CD8-positive, alpha-beta memory T cell (primary cell): ENCODE results near the gene SASH1. TPM values are rescaled to one million over a fixed set of nuclear protein-coding genes. Genes with fewer than 3 reads are reported as not detected.
A peak's percentile ranks its signal among the peaks of the same experiment; 100 is the strongest.

Experiments
- CTCF ChIA-PET: fragments of 350-600 bp; sonication (Branson Sonifier 250); formaldehyde crosslinking; loops from one replicate; lab custom pipeline; 2021; ENCODE audit warnings: antibody characterized with exemption; lab: Charles Lee
- POLR2A ChIA-PET: fragments of 350-600 bp; sonication (Branson Sonifier 250); formaldehyde crosslinking; loops from one replicate; lab custom pipeline; 2021; ENCODE audit warnings: antibody characterized with exemption; lab: Charles Lee
- DNase-seq, 5 donors: peaks; one replicate each; pipeline versions ENCODE4 v3.0.0 to v3.0.0-alpha.2; 2020 to 2022; ENCODE audit warnings: mixed read lengths in 1 of 5
- H3K27ac ChIP-seq: one replicate; pipeline ENCODE4 v1.7.0; 2013; ENCODE audit warnings: low read depth, mild to moderate bottlenecking, low read length, moderate library complexity
- H3K27me3 ChIP-seq: 2 replicates; pipeline ENCODE4 v1.7.0; 2013; ENCODE audit warnings: low read length, mild to moderate bottlenecking; ENCODE audit not compliant: insufficient read depth, poor library complexity, severe bottlenecking
- H3K36me3 ChIP-seq: 2 replicates; pipeline ENCODE4 v1.7.0; 2013; ENCODE audit warnings: mild to moderate bottlenecking, low read length, moderate library complexity; ENCODE audit not compliant: insufficient read depth
- H3K4me1 ChIP-seq: 2 replicates; pipeline ENCODE4 v1.7.0; 2013; ENCODE audit warnings: mild to moderate bottlenecking, low read length, moderate library complexity; ENCODE audit not compliant: insufficient read depth
- H3K4me3 ChIP-seq: 2 replicates; pipeline ENCODE4 v1.7.0; 2013; ENCODE audit warnings: mild to moderate bottlenecking, low read length
- H3K9me3 ChIP-seq: 2 replicates; pipeline ENCODE4 v1.7.0; 2013; ENCODE audit warnings: mild to moderate bottlenecking, low read length
- H3K27ac Mint-ChIP-seq, 8 donors: one replicate each; pipeline ENCODE4 v1.8.0; 2020 to 2021; ENCODE audit warnings: mixed read lengths in 8 of 8, mild to moderate bottlenecking in 6 of 8, inconsistent platforms in 3 of 8, moderate library complexity in 3 of 8
- H3K27me3 Mint-ChIP-seq, 2 donors: one replicate each; pipeline ENCODE4 v1.8.0; 2020 to 2021; ENCODE audit warnings: mixed read lengths in 2 of 2, mild to moderate bottlenecking in 1 of 2, moderate library complexity in 1 of 2
- H3K36me3 Mint-ChIP-seq, 3 donors: one replicate each; pipeline ENCODE4 v1.8.0; 2020 to 2021; ENCODE audit warnings: mixed read lengths in 3 of 3, inconsistent platforms in 1 of 3, mild to moderate bottlenecking in 1 of 3
- H3K4me1 Mint-ChIP-seq, 3 donors: one replicate each; pipeline ENCODE4 v1.8.0; 2020 to 2021; ENCODE audit warnings: mixed read lengths in 3 of 3, inconsistent platforms in 1 of 3, mild to moderate bottlenecking in 1 of 3
- H3K4me3 Mint-ChIP-seq, 7 donors: one replicate each; pipeline ENCODE4 v1.8.0; 2020 to 2021; ENCODE audit warnings: mixed read lengths in 7 of 7, mild to moderate bottlenecking in 6 of 7, moderate library complexity in 4 of 7, inconsistent platforms in 2 of 7
- H3K9me3 Mint-ChIP-seq, 5 donors: one replicate each; pipeline ENCODE4 v1.8.0; 2020 to 2022; ENCODE audit warnings: mixed read lengths in 5 of 5, mild to moderate bottlenecking in 3 of 5, moderate library complexity in 2 of 5, inconsistent platforms in 1 of 5
- polyA plus RNA-seq: library from polyadenylated mRNA; unstranded; fragments of 300-500 nt; fragmentation: Illumina TruSeq; gene quantifications from one replicate; pipeline ENCODE4 v1.2.3, GENCODE V29; 2021
- total RNA-seq, 2 experiments: library from RNA; stranded (reverse); gene quantifications; one replicate each; pipeline ENCODE4 v1.2.3, GENCODE V29; 2021

SASH1 gene
- total and polyA plus RNA-seq, 3 experiments from 2014 or later: 0.72 to 0.95 TPM; not detected in 1

DNA sequence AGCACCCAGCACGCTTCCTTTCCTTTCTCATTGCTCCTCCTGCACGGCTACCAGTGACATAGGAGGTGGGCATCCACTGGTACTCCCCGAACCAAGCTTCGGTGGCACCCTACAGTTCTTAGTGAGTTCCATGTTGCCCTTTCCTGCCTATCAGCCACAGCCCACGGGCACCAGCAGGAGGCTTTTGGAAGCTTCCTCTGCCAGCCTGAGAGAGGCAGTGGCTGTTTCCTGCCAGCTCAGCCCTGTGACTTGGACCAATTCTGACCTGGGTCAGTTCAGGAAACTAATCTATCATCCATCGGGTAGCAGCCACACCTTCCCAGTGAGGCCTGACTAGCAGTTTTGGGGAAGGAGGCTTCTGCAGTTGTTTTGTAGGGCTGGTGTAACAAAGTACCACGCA lies 227.8 kb downstream of the SASH1 start:
- POLR2A ChIA-PET: no interaction called here
- peaks cover 7 to 35% of the 10 kb centered on the region in 2 donors for H3K27me3 Mint-ChIP-seq
- H3K9me3 Mint-ChIP-seq: no peaks in the 10 kb centered on the region
- CTCF ChIA-PET: interaction anchor here (2.1 kb wide), 1 partner anchor 8 kb away, joined by 5 read pairs; no protein-coding TSS in a partner anchor
- H3K36me3 Mint-ChIP-seq: no peaks in the 10 kb centered on the region
- Histone ChIP-seq H3K36me3 (no peaks in the 10 kb centered on the region), H3K9me3 (no peaks in the 10 kb centered on the region), H3K27ac (no peak overlapping the region), H3K27me3 (no peaks in the 10 kb centered on the region), H3K4me3 (no peak overlapping the region), H3K4me1 (peaks cover 7% of the 10 kb centered on the region)
- no peak overlapping the region for H3K4me3 Mint-ChIP-seq
- peaks cover 16 to 20% (median 16%) of the 10 kb centered on the region in 3 donors for H3K4me1 Mint-ChIP-seq
- no peak for DNase-seq
- H3K27ac Mint-ChIP-seq: peak overlapping the region in 1 of 8 donors; percentile 71

- Histone ChIP-seq H3K27me3 (no peaks in the 10 kb centered on the region), H3K9me3 (no peaks in the 10 kb centered on the region), H3K4me1 (no peaks in the 10 kb centered on the region), H3K27ac (no peak overlapping the region), H3K36me3 (no peaks in the 10 kb centered on the region), H3K4me3 (no peak overlapping the region)
- Mint-ChIP-seq H3K27me3 (peaks cover 7 to 35% of the 10 kb centered on the region in 2 donors), H3K4me3 (no peak overlapping the region), H3K27ac (no peak overlapping the region), H3K4me1 (no peaks in the 10 kb centered on the region), H3K36me3 (no peaks in the 10 kb centered on the region), H3K9me3 (no peaks in the 10 kb centered on the region)
- POLR2A ChIA-PET: no interaction called here
- CTCF ChIA-PET: interaction anchor here (2.5 kb wide), 1 partner anchor 12 kb away, joined by 11 read pairs; no protein-coding TSS in a partner anchor
- DNase-seq: no peak
Measured at GRCh38 chr6:148572676-148573335, 230.2 kb downstream of the SASH1 start.

DNA sequence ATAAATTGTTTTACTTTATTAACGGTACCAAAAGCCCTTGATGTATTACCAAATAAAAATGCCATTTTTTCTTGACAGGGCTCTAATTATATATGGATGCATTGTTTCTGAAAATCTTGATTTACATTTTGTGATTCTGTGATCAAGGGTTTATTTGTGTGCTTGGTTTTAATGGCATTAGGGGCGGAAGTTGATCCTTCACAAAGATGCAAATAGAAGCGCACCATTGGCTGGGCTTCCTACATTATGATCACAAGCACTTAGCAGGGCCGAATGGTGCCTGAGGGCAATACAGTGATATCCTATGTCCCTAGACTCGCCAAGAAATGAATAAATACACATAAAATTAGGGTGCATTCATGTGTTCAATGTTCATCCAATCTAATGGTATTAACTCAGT lies 231.3 kb downstream of the SASH1 start:
- CTCF ChIA-PET: interaction anchor here (2.5 kb wide), 1 partner anchor 14 kb away, joined by 11 read pairs; no protein-coding TSS in a partner anchor
- Histone ChIP-seq H3K36me3 (no peaks in the 10 kb centered on the region), H3K4me3 (no peak overlapping the region), H3K27ac (no peak overlapping the region), H3K27me3 (no peaks in the 10 kb centered on the region), H3K9me3 (no peaks in the 10 kb centered on the region), H3K4me1 (no peaks in the 10 kb centered on the region)
- Mint-ChIP-seq H3K36me3 (no peaks in the 10 kb centered on the region), H3K4me1 (peaks cover 0 to 2% (median 0%) of the 10 kb centered on the region in 3 donors), H3K9me3 (no peaks in the 10 kb centered on the region), H3K27me3 (peaks cover 8 to 38% of the 10 kb centered on the region in 2 donors), H3K4me3 (no peak overlapping the region), H3K27ac (no peak overlapping the region)
- POLR2A ChIA-PET: no interaction called here
- no peak for DNase-seq

DNA sequence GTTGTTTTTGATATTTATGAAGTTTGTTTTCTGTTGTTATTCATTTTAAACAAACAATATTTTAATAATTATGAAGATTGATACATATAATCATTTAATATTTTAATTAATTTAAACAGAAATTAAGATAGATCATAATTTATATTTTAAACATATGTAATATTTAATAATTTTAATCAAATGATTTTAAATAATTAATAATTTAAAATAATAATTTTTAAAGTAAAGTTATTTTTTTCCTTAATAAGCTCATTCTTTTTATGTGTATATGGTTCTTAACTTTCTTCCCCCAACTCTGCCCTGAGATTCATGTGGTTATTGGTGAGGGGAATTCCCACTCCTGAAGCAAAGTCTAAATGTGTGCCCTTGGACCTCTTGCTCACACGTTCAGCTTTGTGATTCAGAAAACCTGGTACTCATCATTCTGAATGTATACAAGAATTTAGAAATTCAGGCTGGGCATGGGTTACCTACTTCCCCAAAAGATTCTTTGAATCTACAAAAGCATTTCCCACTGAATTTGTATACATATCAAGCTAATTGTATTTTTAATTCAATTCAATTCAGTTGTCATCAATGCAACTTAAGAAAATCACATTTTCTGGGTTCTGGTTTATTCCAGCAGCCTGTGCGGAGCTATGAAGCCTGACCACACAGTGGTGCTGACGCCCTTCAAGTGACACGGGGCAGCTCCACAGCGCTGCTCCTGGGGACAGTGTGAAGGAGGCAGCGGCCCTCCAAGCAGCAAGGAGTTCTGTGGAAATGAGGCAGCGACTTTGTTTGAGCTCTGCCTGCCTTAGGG lies 235.2 kb downstream of the SASH1 start:
- H3K36me3 Mint-ChIP-seq: no peaks in the 10 kb centered on the region
- H3K9me3 Mint-ChIP-seq: peaks cover 0 to under 1% (median 0%) of the 10 kb centered on the region in 5 donors
- H3K27me3 Mint-ChIP-seq: peaks cover 6 to 30% of the 10 kb centered on the region in 2 donors
- H3K36me3 ChIP-seq: no peaks in the 10 kb centered on the region
- DNase-seq: peak; percentile 12 to 66 (median 14)
- H3K27me3 ChIP-seq: no peaks in the 10 kb centered on the region
- no peak overlapping the region for H3K27ac Mint-ChIP-seq
- peaks cover 0 to 2% (median 0%) of the 10 kb centered on the region in 3 donors for H3K4me1 Mint-ChIP-seq
- H3K4me1 ChIP-seq: no peaks in the 10 kb centered on the region
- no peak overlapping the region for H3K4me3 Mint-ChIP-seq
- POLR2A ChIA-PET: no interaction called here
- CTCF ChIA-PET: interaction anchor here (0.6 to 2.1 kb wide), 11 partner anchors 9 to 372 kb away, joined by 3 to 9 read pairs (median 3); no protein-coding TSS in a partner anchor
- no peak overlapping the region for H3K27ac ChIP-seq
- H3K9me3 ChIP-seq: no peaks in the 10 kb centered on the region
- no peak overlapping the region for H3K4me3 ChIP-seq

GRCh38 chr6:148578489-148578814 lies 235.8 kb downstream of the SASH1 start:
- Histone ChIP-seq H3K27ac (no peak overlapping the region), H3K36me3 (no peaks in the 10 kb centered on the region), H3K4me1 (no peaks in the 10 kb centered on the region), H3K27me3 (no peaks in the 10 kb centered on the region), H3K9me3 (no peaks in the 10 kb centered on the region), H3K4me3 (no peak overlapping the region)
- Mint-ChIP-seq H3K27ac (no peak overlapping the region), H3K4me1 (peaks cover 0 to 2% (median 0%) of the 10 kb centered on the region in 3 donors), H3K36me3 (no peaks in the 10 kb centered on the region), H3K9me3 (peaks cover 0 to 2% (median 0%) of the 10 kb centered on the region in 5 donors), H3K27me3 (peaks cover 6 to 33% of the 10 kb centered on the region in 2 donors), H3K4me3 (no peak overlapping the region)
- ChIA-PET CTCF (interaction anchor here (0.6 to 2.1 kb wide), 7 partner anchors 9 to 371 kb away, joined by 3 to 9 read pairs (median 5); no protein-coding TSS in a partner anchor), POLR2A (no interaction called here)
- DNase-seq: no peak

GRCh38 chr6:148578837-148579565 lies 236.4 kb downstream of the SASH1 start:
- Mint-ChIP-seq H3K4me3 (no peak overlapping the region), H3K27ac (no peak overlapping the region), H3K27me3 (peaks cover 9 to 39% of the 10 kb centered on the region in 2 donors), H3K9me3 (peaks cover 0 to 8% (median 3%) of the 10 kb centered on the region in 5 donors), H3K4me1 (peaks cover 0 to 2% (median 0%) of the 10 kb centered on the region in 3 donors), H3K36me3 (peaks cover 0 to 5% (median 0%) of the 10 kb centered on the region in 3 donors)
- H3K27ac ChIP-seq: no peak overlapping the region
- POLR2A ChIA-PET: no interaction called here
- DNase-seq: no peak
- H3K27me3 ChIP-seq: no peaks in the 10 kb centered on the region
- H3K9me3 ChIP-seq: no peaks in the 10 kb centered on the region
- no peaks in the 10 kb centered on the region for H3K36me3 ChIP-seq
- H3K4me1 ChIP-seq: no peaks in the 10 kb centered on the region
- no peak overlapping the region for H3K4me3 ChIP-seq
- CTCF ChIA-PET: interaction anchor here (0.6 to 2.1 kb wide), 4 partner anchors 12 to 366 kb away, joined by 3 to 9 read pairs (median 8); no protein-coding TSS in a partner anchor

DNA sequence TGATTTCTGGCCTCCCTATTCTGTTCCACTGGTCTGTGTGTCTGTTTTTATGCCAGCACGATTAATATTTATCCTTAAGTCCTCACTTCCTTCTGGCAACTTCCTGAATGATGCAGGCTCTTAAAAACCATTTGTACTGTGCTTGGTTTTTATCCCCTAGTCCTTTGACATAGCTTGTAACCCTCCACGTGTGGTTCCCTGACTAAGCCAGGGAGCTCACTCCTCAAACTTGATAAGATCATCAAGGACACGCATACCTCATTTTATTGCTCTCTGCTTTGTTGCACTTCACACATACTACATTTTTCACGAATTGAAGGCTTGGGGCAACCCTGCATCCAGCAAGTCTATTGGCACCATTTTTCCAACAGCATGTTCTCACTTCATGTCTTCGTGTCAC lies 237.8 kb downstream of the SASH1 start:
- ChIA-PET POLR2A (no interaction called here), CTCF (no interaction called here)
- H3K9me3 Mint-ChIP-seq: peaks cover 11 to 20% (median 17%) of the 10 kb centered on the region in 5 donors
- no peak overlapping the region for H3K4me3 ChIP-seq
- peaks cover 19 to 53% of the 10 kb centered on the region in 2 donors for H3K27me3 Mint-ChIP-seq
- peaks cover 0 to 10% (median 0%) of the 10 kb centered on the region in 3 donors for H3K36me3 Mint-ChIP-seq
- peaks cover 0 to 2% (median 0%) of the 10 kb centered on the region in 3 donors for H3K4me1 Mint-ChIP-seq
- H3K27me3 ChIP-seq: no peaks in the 10 kb centered on the region
- no peaks in the 10 kb centered on the region for H3K9me3 ChIP-seq
- H3K27ac Mint-ChIP-seq: no peak overlapping the region
- no peaks in the 10 kb centered on the region for H3K4me1 ChIP-seq
- DNase-seq: no peak
- no peaks in the 10 kb centered on the region for H3K36me3 ChIP-seq
- H3K27ac ChIP-seq: no peak overlapping the region
- no peak overlapping the region for H3K4me3 Mint-ChIP-seq
